WTC11 (cell line): ENCODE data around the gene IKZF2. TPM values are rescaled to one million over a fixed set of nuclear protein-coding genes. Genes with fewer than 3 reads are reported as not detected.

Experiments
- ATAC-seq: fragments of 200-7000 bp; cut with Tn5 transposase; 2 replicates; pipeline ENCODE4 v1.10.0; 2021; ENCODE audit warnings: mild to moderate bottlenecking, moderate library complexity
- CTCF ChIA-PET: fragments of 300-600 bp; sonication (Branson Sonifier 250); formaldehyde crosslinking; loops from one replicate; lab custom pipeline; 2021; ENCODE audit warnings: antibody characterized with exemption; lab: Charles Lee
- POLR2A ChIA-PET: fragments of 350-600 bp; sonication (Branson Sonifier 250); formaldehyde crosslinking; loops from one replicate; lab custom pipeline; 2021; ENCODE audit warnings: antibody characterized with exemption; lab: Charles Lee
- DNase-seq: peaks from one replicate; pipeline ENCODE4 v3.0.0; 2021; ENCODE audit warnings: low spot score
- H3K27ac Mint-ChIP-seq: 2 replicates; pipeline ENCODE4 v1.8.0; 2021; ENCODE audit warnings: mixed read lengths
- H3K27me3 Mint-ChIP-seq: 2 replicates; pipeline ENCODE4 v1.8.0; 2021; ENCODE audit warnings: low read depth, mild to moderate bottlenecking, moderate library complexity, mixed read lengths
- H3K36me3 Mint-ChIP-seq: 2 replicates; pipeline ENCODE4 v1.8.0; 2021; ENCODE audit warnings: mixed read lengths
- H3K4me1 Mint-ChIP-seq: 2 replicates; pipeline ENCODE4 v1.8.0; 2022; ENCODE audit warnings: mixed read lengths
- H3K4me3 Mint-ChIP-seq: 2 replicates; pipeline ENCODE4 v1.8.0; 2021; ENCODE audit warnings: mild to moderate bottlenecking, moderate library complexity, mixed read lengths
- H3K9me3 Mint-ChIP-seq: 2 replicates; pipeline ENCODE4 v1.8.0; 2021; ENCODE audit warnings: mixed read lengths
- CREM ChIP-seq: sonication (generic); formaldehyde crosslinking; IDR thresholded peaks from 2 replicates; pipeline ENCODE4 v1.8.1; 2022; ENCODE audit warnings: mild to moderate bottlenecking, missing genetic modification reagents, moderate library complexity
- NFYB ChIP-seq: sonication (generic); formaldehyde crosslinking; conservative IDR thresholded peaks from 2 replicates; pipeline ENCODE4 v1.8.0; 2022; ENCODE audit warnings: low read depth, missing genetic modification reagents
- NR1H2 ChIP-seq: sonication (generic); formaldehyde crosslinking; IDR thresholded peaks from 2 replicates; pipeline ENCODE4 v1.9.0; 2021; ENCODE audit warnings: mild to moderate bottlenecking, moderate library complexity, missing genetic modification reagents
- NR2C2 ChIP-seq: sonication (generic); formaldehyde crosslinking; IDR thresholded peaks from 2 replicates; pipeline ENCODE4 v1.8.0; 2022; ENCODE audit warnings: mild to moderate bottlenecking, missing genetic modification reagents
- NR3C1 ChIP-seq: sonication (generic); formaldehyde crosslinking; conservative IDR thresholded peaks from 2 replicates; pipeline ENCODE4 v1.8.1; 2023; ENCODE audit warnings: low read depth, mild to moderate bottlenecking, missing genetic modification reagents
- PRRX2 ChIP-seq: fragments of 250-450 bp; sonication (Bioruptor Pico); IDR thresholded peaks from 2 replicates; pipeline ENCODE4 v1.8.0; 2021; ENCODE audit warnings: mild to moderate bottlenecking
- SMAD3 ChIP-seq: sonication (generic); formaldehyde crosslinking; IDR thresholded peaks from 2 replicates; pipeline ENCODE4 v1.8.0; 2022; ENCODE audit warnings: missing genetic modification reagents, mild to moderate bottlenecking, borderline replicate concordance
- TP53 ChIP-seq: sonication (generic); formaldehyde crosslinking; IDR thresholded peaks from 2 replicates; pipeline ENCODE4 v1.8.1; 2023; ENCODE audit warnings: mild to moderate bottlenecking, missing genetic modification reagents
- ZNF263 ChIP-seq: sonication (generic); formaldehyde crosslinking; IDR thresholded peaks from 2 replicates; pipeline ENCODE4 v1.8.1; 2022; ENCODE audit warnings: low read depth, mild to moderate bottlenecking, moderate library complexity, missing genetic modification reagents
- ZNF671 ChIP-seq: fragments of 250-450 bp; sonication (Bioruptor Pico); IDR thresholded peaks from 2 replicates; pipeline ENCODE4 v1.8.0; 2021; ENCODE audit warnings: mild to moderate bottlenecking
- total RNA-seq: library from RNA; stranded (reverse); gene quantifications from 3 replicates; pipeline ENCODE4 v1.2.3, GENCODE V29; 2021
- TF ChIP-seq, protein P1 (sequence below): fragments of 200-600 bp; IDR thresholded peaks from 2 replicates; pipeline ENCODE4 v1.8.0; 2022; ENCODE audit warnings: antibody characterized with exemption
- TF ChIP-seq, protein P2 (sequence below): sonication (generic); formaldehyde crosslinking; IDR thresholded peaks from 2 replicates; pipeline ENCODE4 v1.8.0; 2022; ENCODE audit warnings: mild to moderate bottlenecking, missing genetic modification reagents
- TF ChIP-seq, protein P3 (sequence below): sonication (generic); formaldehyde crosslinking; conservative IDR thresholded peaks from 2 replicates; pipeline ENCODE4 v1.8.1; 2023; ENCODE audit warnings: mild to moderate bottlenecking, low read depth, missing genetic modification reagents, moderate library complexity
- TF ChIP-seq, protein P4 (sequence below): sonication (generic); formaldehyde crosslinking; IDR thresholded peaks from 2 replicates; pipeline ENCODE4 v1.8.0; 2023; ENCODE audit warnings: missing genetic modification reagents
- TF ChIP-seq, protein P5 (sequence below): sonication (generic); formaldehyde crosslinking; IDR thresholded peaks from 2 replicates; pipeline ENCODE4 v1.8.1; 2023; ENCODE audit warnings: mild to moderate bottlenecking, missing genetic modification reagents
- TF ChIP-seq, protein P6 (sequence below): fragments of 250-450 bp; sonication (Bioruptor Pico); IDR thresholded peaks from 2 replicates; pipeline ENCODE4 v2.1.2; 2022; ENCODE audit warnings: mild to moderate bottlenecking, moderate library complexity

IKZF2 gene
- total RNA-seq, 1 experiment from 2014 or later: 4.2 TPM

DNA sequence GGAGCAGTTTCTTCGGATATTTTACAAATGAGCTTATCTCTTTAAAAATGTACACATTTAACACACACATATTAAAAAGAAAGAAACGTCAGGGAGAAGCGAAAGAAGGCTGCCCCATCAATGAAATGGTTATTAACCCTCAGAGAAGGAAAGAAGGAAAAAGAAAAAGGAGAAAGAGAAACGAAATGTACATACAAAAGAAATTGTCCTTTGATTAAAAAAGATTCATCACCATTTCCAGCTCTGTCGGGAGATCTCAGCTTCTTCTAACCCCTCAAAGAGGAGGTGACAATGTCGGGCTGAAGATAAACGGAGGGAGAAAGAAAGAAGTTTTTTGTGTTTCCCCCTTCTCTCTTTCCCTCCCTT lies 1.5 kb downstream of the IKZF2 start:
- no peak for ATAC-seq
- Mint-ChIP-seq H3K4me1 (peaks cover 40% of the 10 kb centered on the region), H3K27me3 (no peaks in the 10 kb centered on the region; the same call in 1 of the 2 replicates), H3K36me3 (no peaks in the 10 kb centered on the region), H3K9me3 (no peaks in the 10 kb centered on the region), H3K4me3 (peak overlapping the region; percentile 94), H3K27ac (peak overlapping the region; percentile 92)
- no peak for DNase-seq
- ChIA-PET POLR2A (interaction anchor here (0.6 kb wide), 1 partner anchor 1660 kb away, joined by 3 read pairs; the partner anchor contains the start of gene BARD1), CTCF (interaction anchor here (0.8 to 1.8 kb wide), 4 partner anchors 39 to 257 kb away, joined by 3 to 4 read pairs (median 4); no protein-coding TSS in a partner anchor)
- TF ChIP-seq, protein P1, sequence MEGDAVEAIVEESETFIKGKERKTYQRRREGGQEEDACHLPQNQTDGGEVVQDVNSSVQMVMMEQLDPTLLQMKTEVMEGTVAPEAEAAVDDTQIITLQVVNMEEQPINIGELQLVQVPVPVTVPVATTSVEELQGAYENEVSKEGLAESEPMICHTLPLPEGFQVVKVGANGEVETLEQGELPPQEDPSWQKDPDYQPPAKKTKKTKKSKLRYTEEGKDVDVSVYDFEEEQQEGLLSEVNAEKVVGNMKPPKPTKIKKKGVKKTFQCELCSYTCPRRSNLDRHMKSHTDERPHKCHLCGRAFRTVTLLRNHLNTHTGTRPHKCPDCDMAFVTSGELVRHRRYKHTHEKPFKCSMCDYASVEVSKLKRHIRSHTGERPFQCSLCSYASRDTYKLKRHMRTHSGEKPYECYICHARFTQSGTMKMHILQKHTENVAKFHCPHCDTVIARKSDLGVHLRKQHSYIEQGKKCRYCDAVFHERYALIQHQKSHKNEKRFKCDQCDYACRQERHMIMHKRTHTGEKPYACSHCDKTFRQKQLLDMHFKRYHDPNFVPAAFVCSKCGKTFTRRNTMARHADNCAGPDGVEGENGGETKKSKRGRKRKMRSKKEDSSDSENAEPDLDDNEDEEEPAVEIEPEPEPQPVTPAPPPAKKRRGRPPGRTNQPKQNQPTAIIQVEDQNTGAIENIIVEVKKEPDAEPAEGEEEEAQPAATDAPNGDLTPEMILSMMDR: no peak
- TF ChIP-seq NR2C2 (CRISPR knock-in tag): no peak
- no peak for TF ChIP-seq PRRX2
- TF ChIP-seq TP53 (CRISPR knock-in tag): no peak
- no peak for TF ChIP-seq ZNF671 (CRISPR knock-in tag)
- no peak for TF ChIP-seq ZNF263 (CRISPR knock-in tag)
- no peak for TF ChIP-seq NFYB (CRISPR knock-in tag)

DNA sequence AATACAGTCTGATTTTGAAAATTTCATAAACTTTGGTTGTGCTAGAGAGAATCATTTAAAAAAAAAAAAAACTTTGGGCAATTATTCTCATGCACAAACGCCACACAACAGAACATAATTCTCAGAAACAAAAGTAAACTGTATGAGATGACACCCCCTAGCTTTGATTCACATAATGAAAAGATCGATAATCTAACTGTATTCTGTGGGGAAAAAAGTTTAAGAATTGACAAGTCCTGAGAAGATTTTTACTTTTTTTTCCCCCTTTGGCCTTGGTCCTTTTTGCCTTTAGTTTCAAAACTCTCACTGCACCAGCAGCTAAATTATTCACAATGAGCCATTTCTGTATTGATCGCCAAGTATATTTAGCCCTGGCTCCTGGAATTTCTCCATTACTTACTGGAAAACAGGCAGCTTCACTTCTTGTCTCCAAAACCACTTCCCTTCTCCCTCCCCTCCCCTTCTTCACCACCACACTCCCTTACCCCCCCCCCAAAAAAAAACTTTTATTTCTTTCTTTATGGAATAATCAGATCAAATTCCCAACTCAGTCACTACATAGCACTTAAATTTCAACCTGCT lies 2.0 kb downstream of the IKZF2 start:
- CTCF ChIA-PET: interaction anchor here (0.8 to 1.8 kb wide), 3 partner anchors 40 to 257 kb away, joined by 3 to 4 read pairs (median 4); no protein-coding TSS in a partner anchor

DNA sequence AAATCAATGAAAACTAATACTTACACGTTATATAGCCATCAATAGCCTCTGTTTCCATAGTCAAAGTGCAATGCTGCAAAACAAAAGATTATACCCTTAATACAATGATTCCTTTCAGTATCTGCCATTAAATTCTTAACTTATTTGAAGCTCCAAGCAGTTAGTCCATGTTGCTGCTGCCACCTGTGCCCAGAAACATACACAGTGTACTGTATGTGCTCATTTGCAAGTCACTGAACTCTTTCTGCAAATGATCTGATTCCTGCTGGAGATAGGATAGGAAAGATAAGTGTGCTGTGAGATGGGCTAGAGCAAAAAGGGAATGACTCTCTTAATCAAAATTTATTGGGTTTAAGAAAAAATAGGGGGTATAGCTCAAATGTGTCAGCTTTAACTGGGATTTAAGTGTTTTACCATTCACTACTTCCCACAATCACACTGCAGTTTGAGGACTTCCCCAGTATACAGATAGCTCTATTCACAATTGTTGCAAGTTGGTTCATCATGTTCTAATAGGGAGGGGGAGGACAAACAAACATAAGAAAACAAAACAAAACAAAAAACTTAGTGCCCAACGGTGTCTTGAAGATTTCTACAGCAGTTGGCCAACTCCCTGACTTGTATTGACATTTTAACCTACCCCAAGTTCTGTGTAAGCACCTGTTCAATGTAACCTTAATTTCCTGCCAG lies 2.7 kb downstream of the IKZF2 start:
- TF ChIP-seq, protein P2, sequence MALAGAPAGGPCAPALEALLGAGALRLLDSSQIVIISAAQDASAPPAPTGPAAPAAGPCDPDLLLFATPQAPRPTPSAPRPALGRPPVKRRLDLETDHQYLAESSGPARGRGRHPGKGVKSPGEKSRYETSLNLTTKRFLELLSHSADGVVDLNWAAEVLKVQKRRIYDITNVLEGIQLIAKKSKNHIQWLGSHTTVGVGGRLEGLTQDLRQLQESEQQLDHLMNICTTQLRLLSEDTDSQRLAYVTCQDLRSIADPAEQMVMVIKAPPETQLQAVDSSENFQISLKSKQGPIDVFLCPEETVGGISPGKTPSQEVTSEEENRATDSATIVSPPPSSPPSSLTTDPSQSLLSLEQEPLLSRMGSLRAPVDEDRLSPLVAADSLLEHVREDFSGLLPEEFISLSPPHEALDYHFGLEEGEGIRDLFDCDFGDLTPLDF (CRISPR knock-in tag): no peak
- TF ChIP-seq, protein P3, sequence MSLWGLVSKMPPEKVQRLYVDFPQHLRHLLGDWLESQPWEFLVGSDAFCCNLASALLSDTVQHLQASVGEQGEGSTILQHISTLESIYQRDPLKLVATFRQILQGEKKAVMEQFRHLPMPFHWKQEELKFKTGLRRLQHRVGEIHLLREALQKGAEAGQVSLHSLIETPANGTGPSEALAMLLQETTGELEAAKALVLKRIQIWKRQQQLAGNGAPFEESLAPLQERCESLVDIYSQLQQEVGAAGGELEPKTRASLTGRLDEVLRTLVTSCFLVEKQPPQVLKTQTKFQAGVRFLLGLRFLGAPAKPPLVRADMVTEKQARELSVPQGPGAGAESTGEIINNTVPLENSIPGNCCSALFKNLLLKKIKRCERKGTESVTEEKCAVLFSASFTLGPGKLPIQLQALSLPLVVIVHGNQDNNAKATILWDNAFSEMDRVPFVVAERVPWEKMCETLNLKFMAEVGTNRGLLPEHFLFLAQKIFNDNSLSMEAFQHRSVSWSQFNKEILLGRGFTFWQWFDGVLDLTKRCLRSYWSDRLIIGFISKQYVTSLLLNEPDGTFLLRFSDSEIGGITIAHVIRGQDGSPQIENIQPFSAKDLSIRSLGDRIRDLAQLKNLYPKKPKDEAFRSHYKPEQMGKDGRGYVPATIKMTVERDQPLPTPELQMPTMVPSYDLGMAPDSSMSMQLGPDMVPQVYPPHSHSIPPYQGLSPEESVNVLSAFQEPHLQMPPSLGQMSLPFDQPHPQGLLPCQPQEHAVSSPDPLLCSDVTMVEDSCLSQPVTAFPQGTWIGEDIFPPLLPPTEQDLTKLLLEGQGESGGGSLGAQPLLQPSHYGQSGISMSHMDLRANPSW (CRISPR knock-in tag): no peak
- TF ChIP-seq NR3C1 (no peak), NR1H2 (CRISPR knock-in tag) (no peak), CREM (CRISPR knock-in tag) (no peak)
- DNase-seq (no peak), ATAC-seq (no peak)
- Mint-ChIP-seq H3K9me3 (no peaks in the 10 kb centered on the region), H3K36me3 (no peaks in the 10 kb centered on the region), H3K27ac (no peak overlapping the region; the same call in 1 of the 2 replicates), H3K4me3 (peak overlapping the region; percentile 94), H3K4me1 (peaks cover 29% of the 10 kb centered on the region), H3K27me3 (no peaks in the 10 kb centered on the region; the same call in 1 of the 2 replicates)
- CTCF ChIA-PET: interaction anchor here (0.8 to 1.8 kb wide), 3 partner anchors 41 to 256 kb away, joined by 3 to 4 read pairs (median 4); no protein-coding TSS in a partner anchor
- POLR2A ChIA-PET: interaction anchor here (0.7 kb wide), 1 partner anchor 187 kb away, joined by 3 read pairs; no protein-coding TSS in a partner anchor

More for the DNA sequence above, 2.0 kb downstream of the IKZF2 start:
- DNase-seq (no peak), ATAC-seq (no peak)
- H3K27me3 Mint-ChIP-seq: no peaks in the 10 kb centered on the region; the same call in 1 of the 2 replicates
- H3K4me1 Mint-ChIP-seq: peaks cover 36% of the 10 kb centered on the region
- H3K9me3 Mint-ChIP-seq: no peaks in the 10 kb centered on the region
- TF ChIP-seq TP53 (CRISPR knock-in tag) (no peak), SMAD3 (CRISPR knock-in tag) (no peak)
- TF ChIP-seq, protein P4, sequence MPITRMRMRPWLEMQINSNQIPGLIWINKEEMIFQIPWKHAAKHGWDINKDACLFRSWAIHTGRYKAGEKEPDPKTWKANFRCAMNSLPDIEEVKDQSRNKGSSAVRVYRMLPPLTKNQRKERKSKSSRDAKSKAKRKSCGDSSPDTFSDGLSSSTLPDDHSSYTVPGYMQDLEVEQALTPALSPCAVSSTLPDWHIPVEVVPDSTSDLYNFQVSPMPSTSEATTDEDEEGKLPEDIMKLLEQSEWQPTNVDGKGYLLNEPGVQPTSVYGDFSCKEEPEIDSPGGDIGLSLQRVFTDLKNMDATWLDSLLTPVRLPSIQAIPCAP (CRISPR knock-in tag): no peak
- TF ChIP-seq, protein P5, sequence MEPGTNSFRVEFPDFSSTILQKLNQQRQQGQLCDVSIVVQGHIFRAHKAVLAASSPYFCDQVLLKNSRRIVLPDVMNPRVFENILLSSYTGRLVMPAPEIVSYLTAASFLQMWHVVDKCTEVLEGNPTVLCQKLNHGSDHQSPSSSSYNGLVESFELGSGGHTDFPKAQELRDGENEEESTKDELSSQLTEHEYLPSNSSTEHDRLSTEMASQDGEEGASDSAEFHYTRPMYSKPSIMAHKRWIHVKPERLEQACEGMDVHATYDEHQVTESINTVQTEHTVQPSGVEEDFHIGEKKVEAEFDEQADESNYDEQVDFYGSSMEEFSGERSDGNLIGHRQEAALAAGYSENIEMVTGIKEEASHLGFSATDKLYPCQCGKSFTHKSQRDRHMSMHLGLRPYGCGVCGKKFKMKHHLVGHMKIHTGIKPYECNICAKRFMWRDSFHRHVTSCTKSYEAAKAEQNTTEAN (CRISPR knock-in tag): no peak
- TF ChIP-seq, protein P6, sequence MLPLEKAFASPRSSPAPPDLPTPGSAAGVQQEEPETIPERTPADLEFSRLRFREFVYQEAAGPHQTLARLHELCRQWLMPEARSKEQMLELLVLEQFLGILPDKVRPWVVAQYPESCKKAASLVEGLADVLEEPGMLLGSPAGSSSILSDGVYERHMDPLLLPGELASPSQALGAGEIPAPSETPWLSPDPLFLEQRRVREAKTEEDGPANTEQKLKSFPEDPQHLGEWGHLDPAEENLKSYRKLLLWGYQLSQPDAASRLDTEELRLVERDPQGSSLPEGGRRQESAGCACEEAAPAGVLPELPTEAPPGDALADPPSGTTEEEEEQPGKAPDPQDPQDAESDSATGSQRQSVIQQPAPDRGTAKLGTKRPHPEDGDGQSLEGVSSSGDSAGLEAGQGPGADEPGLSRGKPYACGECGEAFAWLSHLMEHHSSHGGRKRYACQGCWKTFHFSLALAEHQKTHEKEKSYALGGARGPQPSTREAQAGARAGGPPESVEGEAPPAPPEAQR: no peak
- no peak overlapping the region for H3K27ac Mint-ChIP-seq
- POLR2A ChIA-PET: interaction anchor here (0.7 kb wide), 1 partner anchor 188 kb away, joined by 3 read pairs; no protein-coding TSS in a partner anchor
- H3K4me3 Mint-ChIP-seq: peak overlapping the region; percentile 94
- H3K36me3 Mint-ChIP-seq: no peaks in the 10 kb centered on the region
